Common myeloid progenitor, CD34-positive (primary cell): ENCODE measurements around the gene PCSK6.

ENCODE experiments used
- CTCF ChIA-PET: fragments of 350-600 bp; sonication (Branson Sonifier 250); formaldehyde crosslinking; loops from one replicate; lab custom pipeline; 2021; ENCODE audit warnings: antibody characterized with exemption; lab: Charles Lee
- POLR2A ChIA-PET: fragments of 350-600 bp; sonication (Branson Sonifier 250); formaldehyde crosslinking; loops from one replicate; lab custom pipeline; 2021; ENCODE audit warnings: antibody characterized with exemption; lab: Charles Lee
- DNase-seq, 3 donors: peaks; one replicate each; pipeline versions ENCODE4 v3.0.0 to v3.0.0-alpha.2; 2013
- H3K27ac ChIP-seq, 2 experiments: 1 replicate in 1 of 2; 2 replicates in 1 of 2; pipeline ENCODE4 v1.7.0; 2013; ENCODE audit warnings: inconsistent platforms in 2 of 2, low read length in 2 of 2, mild to moderate bottlenecking in 2 of 2, low read depth in 1 of 2, moderate library complexity in 1 of 2; ENCODE audit not compliant: severe bottlenecking in 2 of 2, insufficient read depth in 1 of 2, poor library complexity in 1 of 2
- H3K27me3 ChIP-seq, 5 experiments: replicated peaks in 2 of 5; 1 replicate in 3 of 5; 2 replicates in 2 of 5; pipeline versions ENCODE4 v1.6.1 to v1.7.0; 2013; ENCODE audit warnings: low read length in 4 of 5, mild to moderate bottlenecking in 2 of 5, moderate library complexity in 2 of 5, inconsistent platforms in 1 of 5; ENCODE audit not compliant: insufficient read depth in 5 of 5, control insufficient read depth in 4 of 5
- H3K36me3 ChIP-seq, 4 experiments: 1 replicate in 2 of 4; 2 replicates in 2 of 4; pipeline versions ENCODE4 v1.6.1 to v1.7.0; 2013; ENCODE audit warnings: low read length in 3 of 4, control low read depth in 1 of 4, mild to moderate bottlenecking in 1 of 4; ENCODE audit not compliant: control insufficient read depth in 4 of 4, insufficient read depth in 4 of 4
- H3K4me1 ChIP-seq, 4 experiments: 1 replicate in 3 of 4; 2 replicates in 1 of 4; pipeline versions ENCODE4 v1.6.1 to v1.7.1; 2013; ENCODE audit warnings: low read length in 3 of 4, mild to moderate bottlenecking in 3 of 4, control low read depth in 1 of 4, inconsistent platforms in 1 of 4, moderate library complexity in 1 of 4; ENCODE audit not compliant: control insufficient read depth in 4 of 4, insufficient read depth in 4 of 4; ENCODE audit errors: control extremely low read depth in 1 of 4
- H3K4me3 ChIP-seq, 7 experiments: 1 replicate in 4 of 7; 2 replicates in 3 of 7; pipeline versions ENCODE4 v1.5.1 to v1.7.0; 2013; ENCODE audit warnings: mild to moderate bottlenecking in 7 of 7, low read length in 6 of 7, moderate library complexity in 6 of 7, inconsistent platforms in 2 of 7, low read depth in 2 of 7, control low read depth in 1 of 7; ENCODE audit not compliant: insufficient read depth in 4 of 7, control insufficient read depth in 1 of 7; ENCODE audit errors: extremely low read depth in 1 of 7
- H3K9me3 ChIP-seq, 5 experiments: 1 replicate in 4 of 5; 2 replicates in 1 of 5; pipeline versions ENCODE4 v1.6.1 to v1.7.1; 2013; ENCODE audit warnings: low read length in 4 of 5, mild to moderate bottlenecking in 2 of 5, inconsistent platforms in 1 of 5, low read depth in 1 of 5, moderate library complexity in 1 of 5; ENCODE audit not compliant: control insufficient read depth in 4 of 5, insufficient read depth in 2 of 5; ENCODE audit errors: control extremely low read depth in 1 of 5
- WGBS: methylation state at CpG from one replicate; pipeline ENCODE4 v1.1.5; 2013; ENCODE audit not compliant: insufficient coverage; 5-methylcytosine and 5-hydroxymethylcytosine counted together

Gene PCSK6

DNA sequence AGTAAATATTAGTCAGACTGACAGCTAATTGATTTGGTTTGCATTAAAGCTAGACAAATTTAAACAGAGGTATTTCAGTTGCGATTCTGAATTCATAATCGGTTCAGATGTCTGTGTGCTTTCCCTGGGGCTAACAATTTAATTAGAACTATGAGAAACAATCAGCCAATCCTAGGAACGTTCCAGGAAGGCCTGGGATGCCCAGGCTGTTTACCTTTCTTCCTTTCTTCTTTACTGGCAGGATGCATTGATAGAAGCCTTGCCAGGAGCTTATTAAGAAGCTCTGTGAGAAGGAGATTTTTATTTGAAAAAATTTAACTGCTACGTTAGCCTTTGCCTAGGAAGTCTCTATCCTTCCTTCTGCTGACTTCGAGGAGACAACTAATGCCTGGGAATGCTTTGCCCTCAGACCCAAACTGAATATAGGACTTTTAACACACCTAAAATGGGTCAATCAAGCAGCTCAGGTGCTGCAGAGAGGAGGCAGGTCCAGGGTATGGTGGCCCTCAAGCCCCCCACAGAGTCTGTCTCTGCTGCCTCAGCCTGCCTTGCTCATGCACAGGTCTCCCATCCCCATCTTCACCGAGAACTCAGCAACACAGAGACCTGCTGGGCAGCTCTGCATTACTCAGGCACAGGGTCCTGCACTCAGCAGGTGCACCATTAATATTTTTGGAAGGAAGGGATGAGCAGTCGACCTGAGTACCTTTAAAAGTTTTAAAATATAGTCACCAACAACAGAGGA lies 48.5 kb downstream of the PCSK6 start:
- Histone ChIP-seq H3K4me3 (no peak overlapping the region), H3K27ac (no peak overlapping the region), H3K36me3 (no peaks in the 10 kb centered on the region), H3K27me3 (peaks cover 0 to 14% (median 4%) of the 10 kb centered on the region in 5 experiments), H3K9me3 (peaks cover 3 to 11% (median 5%) of the 10 kb centered on the region in 5 experiments), H3K4me1 (peaks cover 4 to 14% (median 4%) of the 10 kb centered on the region in 4 experiments)
- no peak for DNase-seq
- ChIA-PET POLR2A (no interaction called here), CTCF (interaction anchor here (0.8 to 2.8 kb wide), 5 partner anchors 8 to 211 kb away, joined by 3 to 11 read pairs (median 3); partner anchors contain the start of gene TM2D3)
- 93% methylated on average over 5 of the region's 7 CpGs for WGBS

DNA sequence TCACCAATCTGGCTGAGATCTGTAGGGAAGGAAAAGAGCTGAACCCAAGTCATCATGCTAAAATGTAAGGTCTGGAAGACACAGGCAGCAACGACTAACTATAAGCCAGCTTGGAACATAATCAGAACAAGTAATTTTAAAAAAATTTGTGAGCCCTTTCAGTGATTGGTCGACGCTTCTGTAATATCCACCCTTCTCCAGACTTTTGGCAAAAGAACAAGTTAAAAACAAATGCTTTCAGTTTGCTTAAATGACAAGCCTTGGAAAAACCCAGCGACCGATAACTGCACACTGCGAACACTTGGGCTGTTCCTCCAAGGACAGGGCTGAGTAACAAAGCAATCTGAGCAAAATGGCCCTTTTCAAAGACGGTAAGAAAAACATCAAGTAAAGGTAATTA lies 49.6 kb downstream of the PCSK6 start:
- Histone ChIP-seq H3K27ac (no peak overlapping the region), H3K4me3 (no peak overlapping the region), H3K9me3 (peaks cover 2 to 6% (median 4%) of the 10 kb centered on the region in 5 experiments), H3K4me1 (peaks cover 0 to 10% (median 2%) of the 10 kb centered on the region in 4 experiments), H3K27me3 (peaks cover 0 to 22% (median 6%) of the 10 kb centered on the region in 5 experiments), H3K36me3 (no peaks in the 10 kb centered on the region)
- POLR2A ChIA-PET = no interaction called here
- CTCF ChIA-PET = interaction anchor here (1.0 to 2.8 kb wide), 2 partner anchors 15 to 63 kb away, joined by 4 to 11 read pairs; no protein-coding TSS in a partner anchor
- 95% methylated on average over 7 of the region's 7 CpGs for WGBS
- DNase-seq = no peak

DNA sequence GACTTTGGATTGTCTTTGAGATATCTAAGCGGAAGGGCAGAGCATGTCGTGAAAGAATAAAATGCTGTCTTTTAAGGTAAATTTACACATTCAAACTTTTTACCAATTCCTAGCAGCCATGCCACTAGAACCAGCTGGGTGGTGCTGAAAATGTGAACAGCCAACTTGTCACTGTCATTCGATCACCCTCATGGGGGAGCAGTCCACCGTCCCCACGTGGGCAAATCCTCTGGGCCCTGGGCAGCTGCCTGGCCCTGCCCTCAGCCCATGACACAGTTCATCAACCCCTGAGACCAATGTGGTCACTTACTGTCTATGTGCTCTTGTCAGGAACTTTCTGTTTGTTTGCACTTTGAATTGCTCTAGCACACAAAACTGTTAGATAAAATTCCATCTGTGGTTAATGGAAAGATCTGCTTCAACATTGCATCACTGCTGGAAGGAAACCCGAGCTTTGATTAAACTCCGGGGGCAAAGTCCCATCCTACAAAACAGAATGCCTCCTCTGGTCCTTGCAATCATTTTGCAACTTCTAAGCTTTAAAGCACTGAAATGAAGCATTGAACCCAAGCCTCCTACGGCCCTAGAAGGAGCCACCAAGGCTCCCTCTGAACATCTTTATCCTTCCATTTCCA lies 50.1 kb downstream of the PCSK6 start:
- H3K27ac ChIP-seq = no peak overlapping the region
- ChIA-PET CTCF (interaction anchor here (1.0 kb wide), 1 partner anchor 14 kb away, joined by 4 read pairs; no protein-coding TSS in a partner anchor), POLR2A (no interaction called here)
- peaks cover 0 to 26% (median 6%) of the 10 kb centered on the region in 5 experiments for H3K27me3 ChIP-seq
- WGBS = 90% methylated on average over 6 of the region's 8 CpGs
- H3K36me3 ChIP-seq = no peaks in the 10 kb centered on the region
- no peak for DNase-seq
- H3K9me3 ChIP-seq = peaks cover 0 to 3% (median under 1%) of the 10 kb centered on the region in 5 experiments
- H3K4me1 ChIP-seq = peaks cover 0 to 10% (median 2%) of the 10 kb centered on the region in 4 experiments
- H3K4me3 ChIP-seq = no peak overlapping the region

DNA sequence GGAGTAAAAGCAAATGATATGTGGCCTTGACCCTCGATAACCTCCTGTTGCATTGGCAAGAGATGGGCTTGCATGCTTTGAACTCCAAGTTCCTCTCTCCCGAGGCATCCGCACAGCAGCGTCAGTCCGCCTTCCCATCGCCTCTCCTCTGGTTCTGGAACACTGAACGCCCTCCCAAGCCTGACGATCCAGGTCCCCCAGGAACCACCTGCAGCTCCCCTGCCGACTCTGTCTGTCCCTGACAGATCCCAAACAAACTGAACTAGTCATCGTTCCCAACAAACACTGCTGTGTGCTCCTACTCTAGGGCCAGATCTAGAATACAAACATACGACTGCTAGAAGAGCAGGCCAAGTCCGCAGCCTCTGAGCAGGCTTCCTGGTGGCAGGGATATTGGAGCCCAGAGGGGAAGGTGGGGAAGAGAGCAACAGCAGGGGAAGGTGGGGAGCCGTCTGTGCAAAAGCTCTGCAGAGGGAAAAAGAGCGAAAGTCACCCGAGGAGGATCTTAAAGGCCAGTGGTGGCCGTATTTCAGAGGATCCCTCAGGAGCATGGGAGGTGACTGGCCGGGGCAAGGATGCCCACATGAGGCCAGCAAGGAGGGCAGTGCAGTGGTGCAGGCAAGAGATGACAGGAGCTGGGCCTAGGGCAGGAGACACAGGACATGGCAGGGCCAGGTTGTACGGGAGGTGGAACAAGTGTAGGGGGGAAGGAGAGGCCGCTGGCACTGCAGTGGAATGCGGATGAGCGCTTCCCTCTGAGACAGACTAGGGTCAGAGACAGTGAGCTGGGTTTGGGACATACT lies 50.8 kb downstream of the PCSK6 start:
- H3K4me1 ChIP-seq = peaks cover 0 to 10% (median 2%) of the 10 kb centered on the region in 4 experiments
- H3K27me3 ChIP-seq = peaks cover 0 to 31% (median 6%) of the 10 kb centered on the region in 5 experiments
- CTCF ChIA-PET = no interaction called here
- no peak for DNase-seq
- H3K27ac ChIP-seq = no peak overlapping the region
- H3K4me3 ChIP-seq = no peak overlapping the region
- no peaks in the 10 kb centered on the region for H3K9me3 ChIP-seq
- WGBS = 95% methylated on average over 21 of the region's 21 CpGs
- POLR2A ChIA-PET = no interaction called here
- H3K36me3 ChIP-seq = no peaks in the 10 kb centered on the region

DNA sequence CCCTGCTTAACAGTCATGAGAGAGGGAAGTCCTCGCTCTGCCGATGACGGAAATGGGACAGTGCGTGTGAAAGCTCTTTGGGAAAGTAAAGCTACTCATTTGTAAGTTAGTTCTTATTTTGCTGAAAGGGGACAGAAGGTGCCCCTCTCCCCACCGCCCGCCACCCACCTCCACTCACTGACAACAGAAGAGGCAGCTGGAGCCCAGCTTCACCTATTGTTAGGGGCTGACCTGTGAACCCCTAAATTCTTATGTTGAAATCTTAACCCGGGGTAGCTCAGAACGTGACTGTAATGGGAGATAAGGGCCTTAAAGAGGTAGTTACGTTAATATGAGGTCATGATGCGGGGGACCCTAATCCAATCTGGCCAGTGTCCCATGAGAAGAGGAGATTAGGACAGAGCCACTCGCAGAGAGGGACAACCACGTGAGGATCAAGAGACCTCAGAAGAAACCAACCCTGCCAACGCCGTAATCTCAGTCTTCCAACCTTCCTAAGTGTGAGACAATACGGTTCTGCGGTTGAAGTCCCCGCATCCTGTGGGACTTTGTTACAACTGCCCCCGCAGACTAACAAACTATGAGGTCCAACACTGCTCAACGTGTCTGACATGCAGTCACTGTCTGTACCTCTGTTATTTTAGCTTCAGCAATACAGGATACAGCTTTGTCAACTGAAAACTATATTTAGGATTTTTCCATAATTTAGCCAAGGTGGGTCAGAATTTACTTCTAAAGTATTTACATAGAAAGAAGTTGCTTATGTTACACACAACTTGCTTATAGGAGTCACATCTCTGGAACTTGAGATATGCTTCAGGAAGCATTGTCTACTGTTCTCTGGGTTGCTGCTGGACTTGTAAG lies 51.7 kb downstream of the PCSK6 start:
- Histone ChIP-seq H3K9me3 (no peaks in the 10 kb centered on the region), H3K36me3 (no peaks in the 10 kb centered on the region), H3K4me3 (no peak overlapping the region), H3K27ac (no peak overlapping the region), H3K27me3 (peaks cover 0 to 31% (median 4%) of the 10 kb centered on the region in 5 experiments), H3K4me1 (peaks cover 0 to 10% (median 2%) of the 10 kb centered on the region in 4 experiments)
- 92% methylated on average over 16 of the region's 19 CpGs for WGBS
- DNase-seq = no peak
- POLR2A ChIA-PET = no interaction called here
- CTCF ChIA-PET = interaction anchor here (1.0 kb wide), 1 partner anchor 63 kb away, joined by 3 read pairs; no protein-coding TSS in a partner anchor

DNA sequence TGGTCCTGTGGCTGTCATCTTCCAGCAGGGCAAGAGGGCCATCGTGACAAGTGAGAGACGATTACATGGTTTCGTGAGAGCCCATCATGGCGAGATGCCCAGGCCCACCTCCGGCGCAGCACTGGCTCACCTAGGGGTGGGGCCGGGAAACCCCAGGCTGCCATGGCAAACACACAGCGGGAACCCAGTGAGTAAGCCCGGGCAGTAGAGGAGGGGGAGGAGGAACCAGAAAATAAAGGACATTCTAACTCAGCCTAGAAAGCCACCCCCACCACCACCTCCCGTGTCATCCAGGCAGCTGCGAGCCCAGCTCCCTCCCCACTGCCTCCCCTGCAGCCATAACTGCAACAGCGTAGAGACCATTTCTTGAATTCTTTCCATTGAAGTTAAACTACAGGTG lies 52.3 kb downstream of the PCSK6 start:
- ChIA-PET CTCF (interaction anchor here (1.0 kb wide), 1 partner anchor 64 kb away, joined by 3 read pairs; no protein-coding TSS in a partner anchor), POLR2A (no interaction called here)
- Histone ChIP-seq H3K36me3 (no peaks in the 10 kb centered on the region), H3K27ac (no peak overlapping the region), H3K27me3 (peaks cover 0 to 31% (median 4%) of the 10 kb centered on the region in 5 experiments), H3K4me1 (peaks cover 0 to 10% (median 2%) of the 10 kb centered on the region in 4 experiments), H3K9me3 (no peaks in the 10 kb centered on the region), H3K4me3 (no peak overlapping the region)
- DNase-seq = no peak
- 100% methylated on average over 9 of the region's 12 CpGs for WGBS
